ENCODE measurements around the gene TPK1. TPM values are rescaled to one million over a fixed set of nuclear protein-coding genes. Genes with fewer than 3 reads are reported as not detected.

TPK1 gene
- total and polyA plus RNA-seq, 2 of the 8 experiments (the other 6 are each of a cell fraction or from before 2014, with no cell fraction given), result 1.9 to 2.7 TPM

DNA sequence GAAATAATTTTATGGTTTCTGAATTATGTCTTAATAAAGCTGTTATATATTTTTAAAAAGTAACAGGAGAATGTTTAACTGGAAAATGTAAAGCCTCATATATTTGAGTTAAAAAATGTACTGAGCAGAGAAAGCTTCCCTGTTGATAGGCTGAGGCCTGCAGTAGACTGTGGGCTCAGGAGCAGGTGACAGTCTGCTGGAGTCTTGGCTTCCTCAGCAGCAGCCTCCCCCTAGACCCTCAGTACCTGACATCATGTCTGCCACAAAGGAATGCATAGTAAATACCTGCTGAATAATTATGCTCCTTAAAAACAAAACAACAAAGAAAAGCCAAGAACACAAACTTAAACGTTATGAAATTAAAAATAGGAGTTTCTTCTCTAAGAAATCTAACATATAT, 358.5 kb downstream of the TPK1 start (continued):
- TF ChIP-seq KDM5A (IDR thresholded peaks at IDR 0.05; ENCODE audit: low read length), result no peak
- no peak for TF ChIP-seq CTBP2 (IDR thresholded peaks at IDR 0.05; ENCODE audit: borderline replicate concordance, insufficient read depth, insufficient read length, low read length)
- TF ChIP-seq CBX8 (IDR thresholded peaks at IDR 0.05; ENCODE audit: borderline replicate concordance, low read depth, low read length), result no peak
- TF ChIP-seq YY1 (IDR thresholded peaks at IDR 0.05; ENCODE audit: low read depth, low read length), result no peak
- no peak for TF ChIP-seq ZNF274 (IDR thresholded peaks at IDR 0.05; ENCODE audit: borderline replicate concordance, extremely low read depth, low read length)
- no peak for TF ChIP-seq GTF2F1 (IDR thresholded peaks at IDR 0.05; ENCODE audit: borderline replicate concordance, low read depth, low read length)
- no peak for TF ChIP-seq CBX5 (IDR thresholded peaks at IDR 0.05; ENCODE audit: low read depth, low read length)

All from H1 (cell line).